Left kidney (tissue), 8 donors: ENCODE results near the gene MAB21L2. TPM values are rescaled to one million over a fixed set of nuclear protein-coding genes. Genes with fewer than 3 reads are reported as not detected.
"Not testable (repeated sequence)": the region's sequence is repeated elsewhere in the genome, so short reads cannot be mapped to it uniquely, and the experiment has no call there.

Source experiments
- DNase-seq: peaks from one replicate; pipeline ENCODE4 v3.0.0-alpha.2; 2013
- long read RNA-seq, 8 donors: transcript quantifications; one replicate each; lab custom pipeline, GENCODE V29; 2026
- polyA plus RNA-seq: library from polyadenylated mRNA; unstranded; fragments of 120-200 nt; gene quantifications from one replicate; pipeline ENCODE4 v1.2.1, GENCODE V29; 2013; ENCODE audit not compliant: insufficient read length

Gene MAB21L2
- polyA plus RNA-seq, result not detected
- long read RNA-seq, donor 1, result 0 reads
- long read RNA-seq, donor 2, result 0 reads
- long read RNA-seq, donor 3, result 0 reads
- long read RNA-seq, donor 4, result 0 reads
- long read RNA-seq, donor 5, result 0 reads
- long read RNA-seq, donor 6, result 0 reads
- long read RNA-seq, donor 7, partial matches to known transcripts, result 0 of 1 reads
- long read RNA-seq, donor 7, other reads (novel, unspliced or antisense), result 0 of 1 reads
- long read RNA-seq, donor 8, result 0 reads

GRCh38 chr4:150582146-150582872 lies at the start of gene MAB21L2:
MAB21L2 (plus strand) TSS chr4:150582151; CDS start chr4:150583030, 879 bp downstream.
- DNase-seq, result no peak

- DNase-seq, result no peak
Measured at GRCh38 chr4:150533673-150534072, 48.3 kb upstream of the MAB21L2 start.

GRCh38 chr4:150534818-150535217 lies 47.1 kb upstream of the MAB21L2 start:
- DNase-seq, result no peak

GRCh38 chr4:150537911-150538310 lies 44.0 kb upstream of the MAB21L2 start:
- not testable (repeated sequence) for DNase-seq

- DNase-seq, result no peak
Measured at GRCh38 chr4:150540536-150540935, 41.4 kb upstream of the MAB21L2 start.

- DNase-seq, result no peak
Measured at GRCh38 chr4:150540959-150541360, 41.0 kb upstream of the MAB21L2 start.

GRCh38 chr4:150541681-150542080 lies 40.3 kb upstream of the MAB21L2 start:
- no peak for DNase-seq

- DNase-seq, result no peak
Measured at GRCh38 chr4:150543042-150543441, 38.9 kb upstream of the MAB21L2 start.

GRCh38 chr4:150546286-150546685 lies 35.7 kb upstream of the MAB21L2 start:
- DNase-seq, result no peak

GRCh38 chr4:150547154-150547838 lies 34.7 kb upstream of the MAB21L2 start:
- no peak for DNase-seq

GRCh38 chr4:150557811-150558210 lies 24.1 kb upstream of the MAB21L2 start:
- DNase-seq, result not testable (repeated sequence)

GRCh38 chr4:150561143-150561737 lies 20.7 kb upstream of the MAB21L2 start:
- no peak for DNase-seq

- no peak for DNase-seq
Measured at GRCh38 chr4:150562250-150562649, 19.7 kb upstream of the MAB21L2 start.

GRCh38 chr4:150562751-150563150 lies 19.2 kb upstream of the MAB21L2 start:
- no peak for DNase-seq

GRCh38 chr4:150564967-150565366 lies 17.0 kb upstream of the MAB21L2 start:
- not testable (repeated sequence) for DNase-seq

GRCh38 chr4:150567070-150567469 lies 14.9 kb upstream of the MAB21L2 start:
- no peak for DNase-seq

GRCh38 chr4:150569384-150569987 lies 12.5 kb upstream of the MAB21L2 start:
- DNase-seq, result no peak

GRCh38 chr4:150569998-150570535 lies 11.9 kb upstream of the MAB21L2 start:
- DNase-seq, result no peak

GRCh38 chr4:150570862-150571261 lies 11.1 kb upstream of the MAB21L2 start:
- no peak for DNase-seq

- no peak for DNase-seq
Measured at GRCh38 chr4:150572704-150573504, 9.0 kb upstream of the MAB21L2 start.

GRCh38 chr4:150573534-150573933 lies 8.4 kb upstream of the MAB21L2 start:
- no peak for DNase-seq
